GM18867 (cell line): ENCODE results near the gene KIF23.
"Not testable (repeated sequence)": the region's sequence is repeated elsewhere in the genome, so short reads cannot be mapped to it uniquely, and the experiment has no call there.

Experiments
- ATAC-seq: cut with Tn5 transposase; IDR thresholded peaks from one replicate; pipeline ENCODE4 v1.9.1; 2021; ENCODE audit warnings: mild to moderate bottlenecking, moderate library complexity; ENCODE audit not compliant: unreplicated experiment

The KIF23 gene

GRCh38 chr15:69413822-69414700 lies at the start of gene KIF23:
KIF23 (plus strand) TSS chr15:69414349; CDS start chr15:69414466, 117 bp downstream.
- ATAC-seq: peak; percentile 96

GRCh38 chr15:69367236-69367635 lies 46.9 kb upstream of the KIF23 start:
- ATAC-seq: no peak

GRCh38 chr15:69369631-69370030 lies 44.5 kb upstream of the KIF23 start:
- ATAC-seq: no peak

- no peak for ATAC-seq
Measured at GRCh38 chr15:69373406-69373805, 40.7 kb upstream of the KIF23 start.

- ATAC-seq: no peak
Measured at GRCh38 chr15:69375151-69375790, 38.9 kb upstream of the KIF23 start.

GRCh38 chr15:69377216-69377970 lies 36.8 kb upstream of the KIF23 start:
- no peak for ATAC-seq

DNA sequence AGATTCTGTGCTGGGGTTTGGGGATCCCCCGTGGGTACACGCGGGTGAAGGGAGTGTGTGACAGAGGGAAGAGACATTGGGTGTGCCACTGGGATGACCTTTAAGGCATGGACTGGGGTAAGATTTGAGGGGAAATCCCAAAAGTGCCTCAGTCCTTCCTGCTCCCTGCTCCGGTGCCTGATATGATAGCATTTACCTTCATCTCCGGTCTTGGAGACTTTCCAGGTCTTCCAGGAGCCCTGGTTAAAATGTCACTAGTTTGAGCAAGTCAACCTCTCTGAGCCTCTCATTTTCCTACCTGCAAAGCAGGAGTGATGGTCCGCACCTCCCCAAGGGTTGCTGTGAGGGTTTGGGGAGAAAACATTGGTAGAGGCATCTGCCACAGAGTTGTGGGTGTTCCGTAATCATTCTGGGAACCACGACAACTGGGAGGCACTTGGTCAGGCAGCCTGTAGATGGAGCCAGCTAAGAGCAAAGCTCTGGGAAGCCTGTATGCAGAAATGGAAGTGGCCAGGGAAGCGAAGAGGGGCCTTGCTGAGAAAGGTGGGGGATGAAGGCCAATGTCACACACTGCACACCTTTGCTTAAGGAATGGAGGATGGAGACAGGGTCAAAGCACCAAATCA lies 33.9 kb upstream of the KIF23 start:
- no peak for ATAC-seq

DNA sequence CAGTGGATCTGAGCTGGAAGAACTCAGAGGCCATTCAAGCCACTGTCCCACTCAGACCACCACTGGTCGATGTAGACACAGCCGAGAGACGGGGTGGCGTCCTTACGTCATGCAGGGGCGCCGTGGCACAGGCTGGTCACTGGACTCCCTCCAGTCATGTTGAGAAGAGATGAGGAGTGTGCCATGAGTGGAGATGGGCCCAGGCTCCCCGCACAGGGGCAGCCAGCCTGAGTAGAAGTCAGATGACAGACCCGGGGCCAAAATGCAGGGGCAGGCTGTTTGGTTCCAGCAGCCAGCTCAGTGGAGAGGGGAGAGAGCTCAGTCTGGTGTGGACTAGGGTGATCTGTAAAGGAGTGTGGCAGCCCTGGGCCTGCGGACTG lies 33.4 kb upstream of the KIF23 start:
- ATAC-seq: no peak

DNA sequence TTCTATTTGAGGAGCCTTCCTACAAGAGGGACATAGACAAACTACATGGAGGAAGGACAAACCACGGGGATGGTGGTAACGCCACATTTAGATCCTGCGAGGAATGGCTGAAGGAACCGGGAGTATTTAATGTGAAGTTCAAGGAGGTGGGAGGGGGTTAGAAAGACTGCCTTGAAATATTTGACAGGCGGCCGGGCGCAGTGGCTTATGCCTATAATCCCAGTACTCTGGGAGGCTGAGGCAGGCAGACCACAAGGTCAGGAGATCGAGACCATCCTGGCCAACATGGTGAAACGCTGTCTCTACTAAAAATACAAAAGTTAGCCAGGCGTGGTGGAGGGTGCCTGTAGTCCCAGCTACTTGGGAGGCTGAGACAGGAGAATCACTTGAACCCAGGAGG lies 32.0 kb upstream of the KIF23 start:
- not testable (repeated sequence) for ATAC-seq

DNA sequence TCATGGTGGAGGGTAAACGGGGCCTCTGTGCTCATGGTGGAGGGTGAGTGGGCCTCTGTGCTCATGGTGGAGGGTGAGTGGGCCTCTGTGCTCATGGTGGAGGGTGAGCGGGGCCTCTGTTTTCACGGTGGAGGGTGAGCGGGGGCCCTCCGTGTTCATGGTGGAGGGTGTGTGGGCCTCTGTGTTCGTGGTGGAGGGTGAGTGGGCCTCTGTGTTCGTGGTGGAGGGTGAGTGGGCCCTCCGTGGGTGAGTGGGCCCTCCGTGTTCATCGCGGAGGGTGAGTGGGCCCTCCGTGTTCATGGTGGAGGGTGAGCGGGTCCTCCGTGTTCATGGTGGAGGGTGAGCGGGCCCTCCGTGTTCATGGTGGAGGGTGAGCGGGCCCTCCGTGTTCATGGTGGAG lies 30.1 kb upstream of the KIF23 start:
- not testable (repeated sequence) for ATAC-seq

GRCh38 chr15:69384626-69385598 lies 29.2 kb upstream of the KIF23 start:
- ATAC-seq: no peak

DNA sequence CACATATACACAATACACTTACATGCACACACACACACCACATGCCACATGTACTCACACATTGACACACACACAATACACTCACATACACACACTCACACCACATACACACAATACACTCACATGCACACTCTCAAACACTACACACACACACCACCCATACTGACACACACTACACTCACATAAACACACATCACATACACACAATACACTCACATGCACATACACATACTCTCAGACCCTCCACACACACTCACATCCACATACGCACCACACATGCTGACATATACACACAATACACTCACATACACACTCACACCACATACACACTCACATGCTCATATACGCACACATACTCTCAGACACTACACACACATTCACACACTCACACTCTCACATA lies 28.3 kb upstream of the KIF23 start:
- no peak for ATAC-seq

DNA sequence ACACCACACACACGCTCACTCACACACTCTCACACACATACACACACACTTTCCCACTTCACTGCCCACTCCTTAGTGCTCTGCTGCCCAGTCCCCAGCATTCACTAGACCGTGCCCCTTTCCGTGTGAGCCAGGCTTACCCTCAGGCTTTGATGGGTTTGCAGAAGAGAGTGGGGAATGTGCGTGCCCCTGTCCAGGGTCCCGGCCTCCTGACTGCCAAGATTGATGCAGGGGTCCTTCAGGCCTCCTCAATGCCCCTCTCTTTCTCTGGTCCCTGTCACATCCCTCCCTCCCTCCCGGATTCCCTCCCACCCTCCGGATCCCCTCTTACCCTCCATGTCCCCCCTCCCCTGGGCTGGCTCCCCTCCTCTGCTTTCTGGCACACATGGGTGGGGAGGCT lies 27.9 kb upstream of the KIF23 start:
- ATAC-seq: no peak

- no peak for ATAC-seq
Measured at GRCh38 chr15:69388260-69388705, 25.9 kb upstream of the KIF23 start.

- ATAC-seq: no peak
Measured at GRCh38 chr15:69389426-69389825, 24.7 kb upstream of the KIF23 start.

- no peak for ATAC-seq
Measured at GRCh38 chr15:69390575-69390974, 23.6 kb upstream of the KIF23 start.

GRCh38 chr15:69391046-69391757 lies 22.9 kb upstream of the KIF23 start:
- ATAC-seq: no peak

DNA sequence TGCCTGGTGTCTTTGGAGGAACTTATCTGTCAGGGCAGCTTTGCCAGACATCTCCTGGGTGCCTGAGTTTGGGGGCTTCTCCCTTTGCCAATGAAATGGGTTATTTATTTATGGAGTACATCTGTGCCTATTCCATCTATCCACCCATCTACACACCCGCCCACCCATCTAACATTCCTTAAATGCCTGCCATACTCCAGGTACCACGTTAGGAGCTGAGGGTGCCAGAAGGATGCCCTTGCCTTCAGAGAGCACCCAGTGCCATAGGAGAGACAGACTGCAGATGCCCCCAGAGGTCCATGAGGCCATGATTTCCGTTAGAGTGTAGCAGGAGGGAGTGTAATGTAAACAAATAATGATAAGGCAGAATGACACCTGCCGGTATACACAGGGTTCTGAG lies 21.8 kb upstream of the KIF23 start:
- ATAC-seq: no peak

- no peak for ATAC-seq
Measured at GRCh38 chr15:69393831-69394491, 20.2 kb upstream of the KIF23 start.
